HG02885 (cell line): ENCODE measurements around the gene HDAC7.
A peak's percentile ranks its signal among the peaks of the same experiment; 100 is the strongest.

Source experiments
- ATAC-seq: cut with Tn5 transposase; IDR thresholded peaks from one replicate; pipeline ENCODE4 v1.9.1; 2021; ENCODE audit warnings: mild to moderate bottlenecking; ENCODE audit not compliant: unreplicated experiment, poor library complexity

The HDAC7 gene

GRCh38 chr12:47752552-47752951, 67.2 kb downstream of the HDAC7 start:
- ATAC-seq, result no peak

GRCh38 chr12:47752121-47752520, 67.6 kb downstream of the HDAC7 start:
- ATAC-seq, result no peak

GRCh38 chr12:47751561-47751960, 68.1 kb downstream of the HDAC7 start:
- no peak for ATAC-seq

GRCh38 chr12:47750916-47751470, 68.7 kb downstream of the HDAC7 start:
- ATAC-seq, result no peak

- ATAC-seq, result no peak
These were observed 69.4 kb downstream of the HDAC7 start for GRCh38 chr12:47750229-47750798.

GRCh38 chr12:47748899-47749298, 70.8 kb downstream of the HDAC7 start:
- no peak for ATAC-seq

GRCh38 chr12:47748507-47748828, 71.2 kb downstream of the HDAC7 start:
- ATAC-seq, result no peak

GRCh38 chr12:47747596-47748506, 71.9 kb downstream of the HDAC7 start:
- no peak for ATAC-seq

- no peak for ATAC-seq
These were observed 72.6 kb downstream of the HDAC7 start for GRCh38 chr12:47747126-47747525.

- no peak for ATAC-seq
These were observed 73.2 kb downstream of the HDAC7 start for GRCh38 chr12:47746523-47746922.

GRCh38 chr12:47746073-47746472, 73.6 kb downstream of the HDAC7 start:
- ATAC-seq, result no peak

GRCh38 chr12:47745485-47746041, 74.1 kb downstream of the HDAC7 start:
- no peak for ATAC-seq

GRCh38 chr12:47744778-47745436, 74.8 kb downstream of the HDAC7 start:
- ATAC-seq, result no peak

- ATAC-seq, result no peak
These were observed 75.6 kb downstream of the HDAC7 start for GRCh38 chr12:47744005-47744651.

- no peak for ATAC-seq
These were observed 76.3 kb downstream of the HDAC7 start for GRCh38 chr12:47743311-47743860.

GRCh38 chr12:47742253-47742825, 77.4 kb downstream of the HDAC7 start:
- peak; percentile 33 for ATAC-seq

- no peak for ATAC-seq
These were observed 78.4 kb downstream of the HDAC7 start for GRCh38 chr12:47741340-47741703.

GRCh38 chr12:47740606-47741339, 78.9 kb downstream of the HDAC7 start:
- peak; percentile 48 for ATAC-seq

GRCh38 chr12:47739979-47740378, 79.7 kb downstream of the HDAC7 start:
- ATAC-seq, result peak; percentile 70
